C4-2B (cell line): ENCODE data around the gene AOAH.

Source experiments
- ZFX ChIP-seq: fragments of 450-650 bp; IDR thresholded peaks from 2 replicates; pipeline ENCODE4 v1.6.1; 2017
- TF ChIP-seq, protein P1 (sequence below): fragments of 450-650 bp; conservative IDR thresholded peaks from 2 replicates; pipeline ENCODE4 v1.5.1; 2017; ENCODE audit warnings: mild to moderate bottlenecking

GRCh38 chr7:36651404-36651803, 72.9 kb downstream of the AOAH start:
- TF ChIP-seq, protein P1, sequence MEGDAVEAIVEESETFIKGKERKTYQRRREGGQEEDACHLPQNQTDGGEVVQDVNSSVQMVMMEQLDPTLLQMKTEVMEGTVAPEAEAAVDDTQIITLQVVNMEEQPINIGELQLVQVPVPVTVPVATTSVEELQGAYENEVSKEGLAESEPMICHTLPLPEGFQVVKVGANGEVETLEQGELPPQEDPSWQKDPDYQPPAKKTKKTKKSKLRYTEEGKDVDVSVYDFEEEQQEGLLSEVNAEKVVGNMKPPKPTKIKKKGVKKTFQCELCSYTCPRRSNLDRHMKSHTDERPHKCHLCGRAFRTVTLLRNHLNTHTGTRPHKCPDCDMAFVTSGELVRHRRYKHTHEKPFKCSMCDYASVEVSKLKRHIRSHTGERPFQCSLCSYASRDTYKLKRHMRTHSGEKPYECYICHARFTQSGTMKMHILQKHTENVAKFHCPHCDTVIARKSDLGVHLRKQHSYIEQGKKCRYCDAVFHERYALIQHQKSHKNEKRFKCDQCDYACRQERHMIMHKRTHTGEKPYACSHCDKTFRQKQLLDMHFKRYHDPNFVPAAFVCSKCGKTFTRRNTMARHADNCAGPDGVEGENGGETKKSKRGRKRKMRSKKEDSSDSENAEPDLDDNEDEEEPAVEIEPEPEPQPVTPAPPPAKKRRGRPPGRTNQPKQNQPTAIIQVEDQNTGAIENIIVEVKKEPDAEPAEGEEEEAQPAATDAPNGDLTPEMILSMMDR, result no peak
- no peak for TF ChIP-seq ZFX
